Upper lobe of left lung (tissue), 4 donors: ENCODE results near the gene ARGLU1.

ENCODE experiments used
- POLR2A ChIP-seq, 4 donors: fragments of 450-650 bp; IDR thresholded peaks; one replicate each; pipeline ENCODE4 v1.5.1; 2016 to 2017; ENCODE audit warnings: antibody characterized with exemption in 4 of 4, mild to moderate bottlenecking in 2 of 4
- POLR2AphosphoS5 ChIP-seq, 2 donors: sonication (generic); formaldehyde crosslinking; IDR thresholded peaks; one replicate each; pipeline ENCODE4 v1.5.1; 2017; ENCODE audit warnings: antibody characterized with exemption in 2 of 2
- TF ChIP-seq, protein P1 (sequence below), 6 experiments: fragments of 450-650 bp in 4 of 6; fragments of 200-600 bp in 2 of 6; sonication (generic) in 2 of 6; IDR thresholded peaks; one replicate each; pipeline ENCODE4 v1.5.1; 2016 to 2019; ENCODE audit warnings: antibody characterized with exemption in 6 of 6

DNA sequence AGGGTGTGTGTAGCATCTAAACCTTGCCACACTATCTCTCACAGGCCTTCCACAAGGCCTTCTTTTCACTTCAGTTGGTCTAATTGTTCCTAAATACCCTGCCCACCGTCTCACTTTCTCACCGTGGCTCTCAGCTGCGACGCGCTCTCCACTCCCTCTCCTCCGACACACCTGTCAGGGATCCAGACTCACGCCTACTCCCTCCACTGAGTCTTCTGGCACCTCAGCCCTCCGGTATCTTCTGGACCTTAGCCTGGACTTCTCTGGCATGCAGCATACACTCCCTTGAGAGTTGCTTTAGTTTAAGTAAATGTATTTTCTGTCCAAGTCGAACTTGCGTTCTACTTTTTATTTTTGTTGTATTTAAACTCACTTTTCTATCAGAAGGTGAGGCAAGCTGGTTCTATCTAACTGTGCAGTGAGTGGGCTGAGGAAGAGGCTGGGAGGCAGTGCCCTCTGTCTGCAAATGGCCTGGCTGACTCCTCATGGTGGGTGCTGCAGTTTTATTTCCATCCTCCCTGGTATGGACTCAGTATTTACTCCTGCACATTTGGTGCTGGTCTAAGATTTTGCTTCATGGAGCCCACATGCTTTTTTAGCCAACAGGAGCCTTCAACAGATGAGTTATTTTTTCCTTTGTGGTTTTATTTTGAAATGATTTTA lies 28.5 kb upstream of the ARGLU1 start:
- TF ChIP-seq POLR2A (IDR thresholded peaks at IDR 0.05) (no peak), POLR2AphosphoS5 (IDR thresholded peaks at IDR 0.05) (no peak)
- TF ChIP-seq, protein P1, sequence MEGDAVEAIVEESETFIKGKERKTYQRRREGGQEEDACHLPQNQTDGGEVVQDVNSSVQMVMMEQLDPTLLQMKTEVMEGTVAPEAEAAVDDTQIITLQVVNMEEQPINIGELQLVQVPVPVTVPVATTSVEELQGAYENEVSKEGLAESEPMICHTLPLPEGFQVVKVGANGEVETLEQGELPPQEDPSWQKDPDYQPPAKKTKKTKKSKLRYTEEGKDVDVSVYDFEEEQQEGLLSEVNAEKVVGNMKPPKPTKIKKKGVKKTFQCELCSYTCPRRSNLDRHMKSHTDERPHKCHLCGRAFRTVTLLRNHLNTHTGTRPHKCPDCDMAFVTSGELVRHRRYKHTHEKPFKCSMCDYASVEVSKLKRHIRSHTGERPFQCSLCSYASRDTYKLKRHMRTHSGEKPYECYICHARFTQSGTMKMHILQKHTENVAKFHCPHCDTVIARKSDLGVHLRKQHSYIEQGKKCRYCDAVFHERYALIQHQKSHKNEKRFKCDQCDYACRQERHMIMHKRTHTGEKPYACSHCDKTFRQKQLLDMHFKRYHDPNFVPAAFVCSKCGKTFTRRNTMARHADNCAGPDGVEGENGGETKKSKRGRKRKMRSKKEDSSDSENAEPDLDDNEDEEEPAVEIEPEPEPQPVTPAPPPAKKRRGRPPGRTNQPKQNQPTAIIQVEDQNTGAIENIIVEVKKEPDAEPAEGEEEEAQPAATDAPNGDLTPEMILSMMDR (IDR thresholded peaks at IDR 0.05), result no peak
